Measurements from ENCODE around the gene VRK3. TPM values are rescaled to one million over a fixed set of nuclear protein-coding genes. Genes with fewer than 3 reads are reported as not detected.
"Not testable (repeated sequence)": the region's sequence is repeated elsewhere in the genome, so short reads cannot be mapped to it uniquely, and the experiment has no call there.

VRK3 gene
- total RNA-seq, 1 experiment from 2014 or later, result 44.4 TPM

- no TSS peak for BruUV-seq (replicated peaks)
- intact Hi-C loops (cut with micrococcal nuclease; ENCODE audit: unreplicated experiment), result no loop called here
- ChIA-PET POLR2A (ENCODE audit: low non-redundant PET) (no interaction called here), CTCF (no interaction called here)
- TF ChIP-seq EZH2 (IDR thresholded peaks at IDR 0.05; ENCODE audit: borderline replicate concordance, low read depth, low read length, poor library complexity, severe bottlenecking) (no peak), CTCF (conservative IDR thresholded peaks at IDR 0.05; ENCODE audit: low read depth, low read length) (no peak)
- Histone ChIP-seq H3K36me3 (ENCODE audit: insufficient read depth, low read length, poor library complexity, severe bottlenecking) (no peaks in the 10 kb centered on the region), H3K27ac (ENCODE audit: low read depth, low read length, poor library complexity, severe bottlenecking) (no peak overlapping the region), H3K9me3 (ENCODE audit: low read depth, low read length, poor library complexity, severe bottlenecking) (no peaks in the 10 kb centered on the region), H3K4me3 (ENCODE audit: low read depth, low read length, poor library complexity, severe bottlenecking) (no peak overlapping the region), H3K27me3 (replicated peaks; ENCODE audit: insufficient read depth, low read depth, low read length, poor library complexity) (peaks cover 12% of the 10 kb centered on the region), H3K4me1 (ENCODE audit: insufficient read depth, low read length, poor library complexity, severe bottlenecking) (no peaks in the 10 kb centered on the region)
- no peak for DNase-seq (ENCODE audit: low spot score)
Observed at GRCh38 chr19:49971991-49972411, 53.2 kb downstream of the VRK3 start.

DNA sequence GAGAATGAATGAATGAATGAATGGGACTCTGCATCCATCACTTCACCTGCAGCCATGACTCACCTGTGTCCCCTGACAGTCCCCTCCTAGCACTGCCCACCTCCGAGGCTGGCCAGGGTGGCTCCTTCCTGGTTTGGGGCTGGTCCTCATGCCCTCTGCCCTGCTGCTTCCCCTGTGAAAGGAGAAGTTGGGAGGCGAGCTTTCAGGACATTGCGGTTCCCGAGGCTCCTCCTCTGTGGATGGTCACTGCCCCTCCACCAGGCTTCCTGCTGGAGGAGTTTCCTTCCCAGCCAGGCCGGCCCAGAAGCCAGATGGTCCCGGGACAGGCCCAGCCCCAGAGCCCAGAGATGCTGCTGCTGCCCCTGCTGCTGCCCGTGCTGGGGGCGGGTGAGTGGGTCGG is 55.8 kb downstream of the VRK3 start:
- peaks cover 12% of the 10 kb centered on the region for H3K27me3 ChIP-seq (replicated peaks; ENCODE audit: insufficient read depth, low read depth, low read length, poor library complexity)
- H3K4me3 ChIP-seq (ENCODE audit: low read depth, low read length, poor library complexity, severe bottlenecking); H3K27ac ChIP-seq (ENCODE audit: low read depth, low read length, poor library complexity, severe bottlenecking); BruUV-seq (replicated peaks); CTCF ChIA-PET; H3K4me1 ChIP-seq (ENCODE audit: insufficient read depth, low read length, poor library complexity, severe bottlenecking); intact Hi-C loops (cut with micrococcal nuclease; ENCODE audit: unreplicated experiment); POLR2A ChIA-PET (ENCODE audit: low non-redundant PET); H3K36me3 ChIP-seq (ENCODE audit: insufficient read depth, low read length, poor library complexity, severe bottlenecking); H3K9me3 ChIP-seq (ENCODE audit: low read depth, low read length, poor library complexity, severe bottlenecking); DNase-seq (ENCODE audit: low spot score): not testable (repeated sequence)

DNA sequence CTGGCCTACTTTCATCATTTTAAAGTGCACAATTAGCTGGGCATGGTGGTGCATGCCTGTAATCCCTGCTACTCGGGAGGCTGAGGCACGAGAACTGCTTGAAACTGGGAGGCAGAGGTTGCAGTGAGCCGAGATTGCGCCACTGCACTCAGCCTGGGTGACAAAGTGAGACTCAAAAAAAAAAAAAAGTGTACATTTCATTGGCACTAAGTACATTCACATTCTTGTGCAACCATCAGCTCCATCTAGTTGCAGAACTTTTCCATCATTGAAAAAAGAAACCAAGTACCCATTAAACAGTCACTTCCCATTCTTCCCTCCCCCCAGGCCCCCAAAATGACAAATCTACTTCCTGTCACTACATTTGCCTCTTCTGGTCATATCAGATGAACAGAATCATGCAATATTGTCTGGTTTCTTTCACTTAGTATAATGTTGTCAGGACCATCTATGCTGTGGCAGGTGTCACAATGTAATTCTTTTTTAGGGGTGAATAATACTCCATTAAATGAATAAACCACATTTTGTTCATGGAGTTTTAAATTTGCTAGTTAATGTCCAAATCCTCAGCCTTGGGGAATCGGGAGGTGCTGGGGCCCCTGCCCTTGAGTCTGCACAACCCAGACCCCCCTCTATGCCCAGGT is 56.8 kb downstream of the VRK3 start:
- ChIA-PET CTCF (no interaction called here), POLR2A (ENCODE audit: low non-redundant PET) (no interaction called here)
- no TSS peak for BruUV-seq (replicated peaks)

GRCh38 chr19:49960980-49961379 is 64.2 kb downstream of the VRK3 start, which contains the start of gene SIGLEC11:
Gene SIGLEC11, minus strand, starts transcription at chr19:49961172. Its CDS starts 91 bp downstream, at chr19:49961081.
- H3K36me3 ChIP-seq (ENCODE audit: insufficient read depth, low read length, poor library complexity, severe bottlenecking); H3K9me3 ChIP-seq (ENCODE audit: low read depth, low read length, poor library complexity, severe bottlenecking); intact Hi-C loops (cut with micrococcal nuclease; ENCODE audit: unreplicated experiment); CTCF ChIA-PET; POLR2A ChIA-PET (ENCODE audit: low non-redundant PET); H3K27ac ChIP-seq (ENCODE audit: low read depth, low read length, poor library complexity, severe bottlenecking); H3K4me1 ChIP-seq (ENCODE audit: insufficient read depth, low read length, poor library complexity, severe bottlenecking); H3K27me3 ChIP-seq (replicated peaks; ENCODE audit: insufficient read depth, low read depth, low read length, poor library complexity); H3K4me3 ChIP-seq (ENCODE audit: low read depth, low read length, poor library complexity, severe bottlenecking); DNase-seq (ENCODE audit: low spot score); BruUV-seq (replicated peaks): not testable (repeated sequence)

More for the DNA sequence above, 56.8 kb downstream of the VRK3 start:
- Histone ChIP-seq H3K36me3 (ENCODE audit: insufficient read depth, low read length, poor library complexity, severe bottlenecking) (no peaks in the 10 kb centered on the region), H3K27me3 (replicated peaks; ENCODE audit: insufficient read depth, low read depth, low read length, poor library complexity) (peaks cover 12% of the 10 kb centered on the region), H3K4me3 (ENCODE audit: low read depth, low read length, poor library complexity, severe bottlenecking) (no peak overlapping the region), H3K9me3 (ENCODE audit: low read depth, low read length, poor library complexity, severe bottlenecking) (no peaks in the 10 kb centered on the region), H3K27ac (ENCODE audit: low read depth, low read length, poor library complexity, severe bottlenecking) (no peak overlapping the region), H3K4me1 (ENCODE audit: insufficient read depth, low read length, poor library complexity, severe bottlenecking) (no peaks in the 10 kb centered on the region)
- intact Hi-C loops (cut with micrococcal nuclease; ENCODE audit: unreplicated experiment), result no loop called here
- DNase-seq (ENCODE audit: low spot score), result no peak
- no peak for TF ChIP-seq EZH2 (IDR thresholded peaks at IDR 0.05; ENCODE audit: borderline replicate concordance, low read depth, low read length, poor library complexity, severe bottlenecking)
- TF ChIP-seq CTCF (conservative IDR thresholded peaks at IDR 0.05; ENCODE audit: low read depth, low read length), result no peak

GRCh38 chr19:49959892-49960291 is 65.3 kb downstream of the VRK3 start:
- CTCF ChIA-PET; H3K27me3 ChIP-seq (replicated peaks; ENCODE audit: insufficient read depth, low read depth, low read length, poor library complexity); H3K4me3 ChIP-seq (ENCODE audit: low read depth, low read length, poor library complexity, severe bottlenecking); BruUV-seq (replicated peaks); H3K4me1 ChIP-seq (ENCODE audit: insufficient read depth, low read length, poor library complexity, severe bottlenecking); H3K36me3 ChIP-seq (ENCODE audit: insufficient read depth, low read length, poor library complexity, severe bottlenecking); H3K9me3 ChIP-seq (ENCODE audit: low read depth, low read length, poor library complexity, severe bottlenecking); DNase-seq (ENCODE audit: low spot score); intact Hi-C loops (cut with micrococcal nuclease; ENCODE audit: unreplicated experiment); POLR2A ChIA-PET (ENCODE audit: low non-redundant PET); H3K27ac ChIP-seq (ENCODE audit: low read depth, low read length, poor library complexity, severe bottlenecking): not testable (repeated sequence)

DNA sequence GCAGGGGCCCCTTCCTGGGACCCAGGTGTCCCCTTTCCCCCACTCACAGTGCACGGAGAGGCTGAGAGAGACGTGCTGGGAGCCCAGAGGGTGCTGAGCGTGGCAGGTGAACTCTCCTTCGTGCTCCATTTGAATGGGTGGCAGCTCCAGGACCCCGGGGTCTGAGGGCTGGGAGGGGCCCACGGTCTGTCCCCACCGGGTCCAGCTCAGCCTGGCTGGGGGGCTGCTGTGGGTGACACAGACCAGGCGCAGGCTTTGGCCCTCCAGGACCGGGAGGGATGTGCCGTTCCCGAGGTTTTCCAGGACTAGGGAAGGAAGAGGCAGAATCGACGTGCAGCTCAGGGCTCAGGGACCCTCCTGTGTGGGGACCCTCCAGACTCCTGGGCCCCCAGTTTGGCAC is 66.6 kb downstream of the VRK3 start:
- POLR2A ChIA-PET (ENCODE audit: low non-redundant PET); H3K4me3 ChIP-seq (ENCODE audit: low read depth, low read length, poor library complexity, severe bottlenecking); CTCF ChIA-PET; intact Hi-C loops (cut with micrococcal nuclease; ENCODE audit: unreplicated experiment); DNase-seq (ENCODE audit: low spot score); H3K36me3 ChIP-seq (ENCODE audit: insufficient read depth, low read length, poor library complexity, severe bottlenecking); H3K27ac ChIP-seq (ENCODE audit: low read depth, low read length, poor library complexity, severe bottlenecking); BruUV-seq (replicated peaks); H3K9me3 ChIP-seq (ENCODE audit: low read depth, low read length, poor library complexity, severe bottlenecking); H3K4me1 ChIP-seq (ENCODE audit: insufficient read depth, low read length, poor library complexity, severe bottlenecking); H3K27me3 ChIP-seq (replicated peaks; ENCODE audit: insufficient read depth, low read depth, low read length, poor library complexity): not testable (repeated sequence)

All from A673 (cell line).